Peyer's patch (tissue), 4 donors: ENCODE measurements around the gene EYA2.

Experiments
- POLR2A ChIP-seq, 2 donors: fragments of 450-650 bp; IDR thresholded peaks; one replicate each; pipeline ENCODE4 v1.5.1; 2017; ENCODE audit warnings: antibody characterized with exemption in 2 of 2, mild to moderate bottlenecking in 2 of 2, moderate library complexity in 2 of 2
- TF ChIP-seq, protein P1 (sequence below), 6 experiments: fragments of 450-650 bp in 4 of 6; fragments of 200-600 bp in 2 of 6; sonication (generic) in 1 of 6; IDR thresholded peaks; one replicate each; pipeline ENCODE4 v1.5.1; 2017 to 2019; ENCODE audit warnings: antibody characterized with exemption in 6 of 6, mild to moderate bottlenecking in 3 of 6, moderate library complexity in 1 of 6

DNA sequence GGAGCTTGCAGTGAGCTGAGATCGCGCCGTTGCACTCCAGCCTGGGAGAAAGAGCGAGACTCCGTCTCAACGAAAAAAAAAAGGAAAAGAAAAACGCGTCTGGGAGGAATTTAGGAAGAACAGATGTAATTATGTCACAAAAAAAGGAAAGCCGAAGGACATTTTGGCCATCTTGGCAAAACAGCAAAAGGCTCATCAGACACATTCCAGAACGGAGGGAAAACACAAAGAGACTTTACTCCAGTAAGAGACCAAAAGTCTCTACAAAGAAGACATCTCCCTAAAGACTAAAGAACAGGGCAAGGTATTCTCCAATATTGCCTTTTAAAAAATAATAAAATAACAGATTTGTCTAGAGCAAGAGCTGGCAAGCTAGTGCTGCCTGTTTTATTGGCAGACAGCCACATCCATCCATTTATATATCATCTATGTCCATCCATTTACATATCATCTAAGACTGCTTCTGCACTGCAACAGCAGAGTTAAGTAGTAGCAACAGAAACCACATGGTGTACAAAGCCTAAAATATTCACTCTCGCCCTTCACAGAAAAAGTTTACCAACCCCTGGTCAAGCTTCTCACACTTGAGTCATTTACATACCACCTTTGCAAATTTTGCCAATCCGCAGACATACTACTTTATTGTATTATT lies 328.0 kb downstream of the EYA2 start:
- TF ChIP-seq, protein P1, sequence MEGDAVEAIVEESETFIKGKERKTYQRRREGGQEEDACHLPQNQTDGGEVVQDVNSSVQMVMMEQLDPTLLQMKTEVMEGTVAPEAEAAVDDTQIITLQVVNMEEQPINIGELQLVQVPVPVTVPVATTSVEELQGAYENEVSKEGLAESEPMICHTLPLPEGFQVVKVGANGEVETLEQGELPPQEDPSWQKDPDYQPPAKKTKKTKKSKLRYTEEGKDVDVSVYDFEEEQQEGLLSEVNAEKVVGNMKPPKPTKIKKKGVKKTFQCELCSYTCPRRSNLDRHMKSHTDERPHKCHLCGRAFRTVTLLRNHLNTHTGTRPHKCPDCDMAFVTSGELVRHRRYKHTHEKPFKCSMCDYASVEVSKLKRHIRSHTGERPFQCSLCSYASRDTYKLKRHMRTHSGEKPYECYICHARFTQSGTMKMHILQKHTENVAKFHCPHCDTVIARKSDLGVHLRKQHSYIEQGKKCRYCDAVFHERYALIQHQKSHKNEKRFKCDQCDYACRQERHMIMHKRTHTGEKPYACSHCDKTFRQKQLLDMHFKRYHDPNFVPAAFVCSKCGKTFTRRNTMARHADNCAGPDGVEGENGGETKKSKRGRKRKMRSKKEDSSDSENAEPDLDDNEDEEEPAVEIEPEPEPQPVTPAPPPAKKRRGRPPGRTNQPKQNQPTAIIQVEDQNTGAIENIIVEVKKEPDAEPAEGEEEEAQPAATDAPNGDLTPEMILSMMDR (IDR thresholded peaks at IDR 0.05), result no peak
- no peak for TF ChIP-seq POLR2A (IDR thresholded peaks at IDR 0.05)
